ENCODE data around the gene ARHGEF6. TPM values are rescaled to one million over a fixed set of nuclear protein-coding genes. Genes with fewer than 3 reads are reported as not detected.

ARHGEF6 gene
- total RNA-seq, 1 experiment from 2014 or later, result 5.1 TPM

DNA sequence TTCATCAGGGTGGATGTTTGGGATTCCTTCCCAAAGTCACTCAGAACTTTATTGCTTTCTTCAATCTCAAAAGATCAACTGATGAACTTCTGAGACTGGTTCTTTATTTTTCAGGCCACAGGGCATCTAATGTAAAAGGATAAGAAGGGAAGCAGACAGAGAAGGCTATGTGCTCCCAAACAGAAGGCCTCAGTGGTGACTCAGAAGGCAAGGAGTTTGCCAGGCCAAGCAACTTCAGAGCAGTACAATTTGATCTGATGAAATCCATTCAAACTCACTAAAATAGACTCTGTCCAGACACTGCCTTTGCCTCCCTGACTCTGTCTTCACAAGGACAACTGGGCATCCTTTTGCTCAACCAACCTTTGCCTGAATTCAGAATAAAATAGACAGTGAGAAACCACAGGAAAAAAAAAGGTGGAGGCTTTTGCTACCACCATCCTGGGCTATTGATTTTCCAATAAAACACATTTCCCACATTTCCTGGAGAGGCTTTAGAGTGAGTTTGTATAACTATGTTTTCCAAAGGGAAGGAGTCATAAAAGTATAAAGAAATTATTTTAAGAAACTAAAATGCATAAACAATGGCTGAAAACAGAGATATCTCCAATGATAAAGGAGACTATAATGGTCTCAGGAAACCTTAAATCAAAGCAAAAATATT lies 55.2 kb downstream of the ARHGEF6 start (continued):
- TF ChIP-seq, protein P1, sequence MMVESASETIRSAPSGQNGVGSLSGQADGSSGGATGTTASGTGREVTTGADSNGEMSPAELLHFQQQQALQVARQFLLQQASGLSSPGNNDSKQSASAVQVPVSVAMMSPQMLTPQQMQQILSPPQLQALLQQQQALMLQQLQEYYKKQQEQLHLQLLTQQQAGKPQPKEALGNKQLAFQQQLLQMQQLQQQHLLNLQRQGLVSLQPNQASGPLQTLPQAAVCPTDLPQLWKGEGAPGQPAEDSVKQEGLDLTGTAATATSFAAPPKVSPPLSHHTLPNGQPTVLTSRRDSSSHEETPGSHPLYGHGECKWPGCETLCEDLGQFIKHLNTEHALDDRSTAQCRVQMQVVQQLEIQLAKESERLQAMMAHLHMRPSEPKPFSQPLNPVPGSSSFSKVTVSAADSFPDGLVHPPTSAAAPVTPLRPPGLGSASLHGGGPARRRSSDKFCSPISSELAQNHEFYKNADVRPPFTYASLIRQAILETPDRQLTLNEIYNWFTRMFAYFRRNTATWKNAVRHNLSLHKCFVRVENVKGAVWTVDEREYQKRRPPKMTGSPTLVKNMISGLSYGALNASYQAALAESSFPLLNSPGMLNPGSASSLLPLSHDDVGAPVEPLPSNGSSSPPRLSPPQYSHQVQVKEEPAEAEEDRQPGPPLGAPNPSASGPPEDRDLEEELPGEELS (CRISPR knock-in tag; IDR thresholded peaks at IDR 0.05), result no peak
- TF ChIP-seq ZNF121 (CRISPR knock-in tag; IDR thresholded peaks at IDR 0.05), result no peak
- no peak for TF ChIP-seq ESRRA (CRISPR knock-in tag; IDR thresholded peaks at IDR 0.05; ENCODE audit: borderline replicate concordance)
- TF ChIP-seq, protein P2, sequence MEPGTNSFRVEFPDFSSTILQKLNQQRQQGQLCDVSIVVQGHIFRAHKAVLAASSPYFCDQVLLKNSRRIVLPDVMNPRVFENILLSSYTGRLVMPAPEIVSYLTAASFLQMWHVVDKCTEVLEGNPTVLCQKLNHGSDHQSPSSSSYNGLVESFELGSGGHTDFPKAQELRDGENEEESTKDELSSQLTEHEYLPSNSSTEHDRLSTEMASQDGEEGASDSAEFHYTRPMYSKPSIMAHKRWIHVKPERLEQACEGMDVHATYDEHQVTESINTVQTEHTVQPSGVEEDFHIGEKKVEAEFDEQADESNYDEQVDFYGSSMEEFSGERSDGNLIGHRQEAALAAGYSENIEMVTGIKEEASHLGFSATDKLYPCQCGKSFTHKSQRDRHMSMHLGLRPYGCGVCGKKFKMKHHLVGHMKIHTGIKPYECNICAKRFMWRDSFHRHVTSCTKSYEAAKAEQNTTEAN (CRISPR knock-in tag; IDR thresholded peaks at IDR 0.05), result no peak
- TF ChIP-seq MYBL2 (CRISPR knock-in tag; IDR thresholded peaks at IDR 0.05), result no peak
- TF ChIP-seq, protein P3, sequence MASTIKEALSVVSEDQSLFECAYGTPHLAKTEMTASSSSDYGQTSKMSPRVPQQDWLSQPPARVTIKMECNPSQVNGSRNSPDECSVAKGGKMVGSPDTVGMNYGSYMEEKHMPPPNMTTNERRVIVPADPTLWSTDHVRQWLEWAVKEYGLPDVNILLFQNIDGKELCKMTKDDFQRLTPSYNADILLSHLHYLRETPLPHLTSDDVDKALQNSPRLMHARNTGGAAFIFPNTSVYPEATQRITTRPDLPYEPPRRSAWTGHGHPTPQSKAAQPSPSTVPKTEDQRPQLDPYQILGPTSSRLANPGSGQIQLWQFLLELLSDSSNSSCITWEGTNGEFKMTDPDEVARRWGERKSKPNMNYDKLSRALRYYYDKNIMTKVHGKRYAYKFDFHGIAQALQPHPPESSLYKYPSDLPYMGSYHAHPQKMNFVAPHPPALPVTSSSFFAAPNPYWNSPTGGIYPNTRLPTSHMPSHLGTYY (CRISPR knock-in tag; IDR thresholded peaks at IDR 0.05), result no peak

DNA sequence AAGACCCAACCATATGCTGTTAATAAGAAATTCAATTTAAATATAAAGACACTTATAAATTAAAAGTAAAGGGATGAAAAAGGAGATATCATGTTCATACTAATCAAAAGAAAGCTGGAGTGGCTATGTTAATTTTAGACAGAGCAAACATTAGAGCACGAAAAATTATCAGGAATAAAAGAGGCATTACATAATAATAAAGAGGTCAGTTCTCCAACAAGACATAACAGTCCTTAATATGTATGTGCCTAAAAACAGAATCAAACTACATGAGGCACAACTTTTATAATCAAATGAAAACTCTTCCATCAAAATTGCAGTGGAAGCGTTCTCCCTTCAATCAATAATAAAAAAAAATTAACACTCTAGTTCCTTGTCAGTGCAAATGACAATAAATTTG lies 62.6 kb downstream of the ARHGEF6 start:
- Mint-ChIP-seq H3K36me3 (no peaks in the 10 kb centered on the region), H3K27me3 (ENCODE audit: low read depth) (no peaks in the 10 kb centered on the region), H3K27ac (no peak overlapping the region), H3K4me3 (no peak overlapping the region), H3K4me1 (peaks cover 2% of the 10 kb centered on the region), H3K9me3 (peaks cover 8% of the 10 kb centered on the region; the same call in 1 of the 2 replicates)
- DNase-seq (ENCODE audit: low spot score), result no peak
- POLR2A ChIA-PET, result no interaction called here
- TF ChIP-seq NFYB (CRISPR knock-in tag; conservative IDR thresholded peaks at IDR 0.05; ENCODE audit: low read depth), result no peak
- TF ChIP-seq ZNF396 (CRISPR knock-in tag; IDR thresholded peaks at IDR 0.05; ENCODE audit: borderline replicate concordance), result no peak
- TF ChIP-seq NR2C2 (CRISPR knock-in tag; IDR thresholded peaks at IDR 0.05), result no peak
- no peak for TF ChIP-seq CREM (CRISPR knock-in tag; IDR thresholded peaks at IDR 0.05)
- no peak for TF ChIP-seq EMX1 (CRISPR knock-in tag; IDR thresholded peaks at IDR 0.05)
- no peak for TF ChIP-seq NR1H2 (CRISPR knock-in tag; IDR thresholded peaks at IDR 0.05)
- TF ChIP-seq, protein P4, sequence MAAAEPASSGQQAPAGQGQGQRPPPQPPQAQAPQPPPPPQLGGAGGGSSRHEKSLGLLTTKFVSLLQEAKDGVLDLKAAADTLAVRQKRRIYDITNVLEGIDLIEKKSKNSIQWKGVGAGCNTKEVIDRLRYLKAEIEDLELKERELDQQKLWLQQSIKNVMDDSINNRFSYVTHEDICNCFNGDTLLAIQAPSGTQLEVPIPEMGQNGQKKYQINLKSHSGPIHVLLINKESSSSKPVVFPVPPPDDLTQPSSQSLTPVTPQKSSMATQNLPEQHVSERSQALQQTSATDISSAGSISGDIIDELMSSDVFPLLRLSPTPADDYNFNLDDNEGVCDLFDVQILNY (CRISPR knock-in tag; IDR thresholded peaks at IDR 0.05), result no peak
- TF ChIP-seq, protein P5, sequence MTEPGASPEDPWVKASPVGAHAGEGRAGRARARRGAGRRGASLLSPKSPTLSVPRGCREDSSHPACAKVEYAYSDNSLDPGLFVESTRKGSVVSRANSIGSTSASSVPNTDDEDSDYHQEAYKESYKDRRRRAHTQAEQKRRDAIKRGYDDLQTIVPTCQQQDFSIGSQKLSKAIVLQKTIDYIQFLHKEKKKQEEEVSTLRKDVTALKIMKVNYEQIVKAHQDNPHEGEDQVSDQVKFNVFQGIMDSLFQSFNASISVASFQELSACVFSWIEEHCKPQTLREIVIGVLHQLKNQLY (CRISPR knock-in tag; IDR thresholded peaks at IDR 0.05), result no peak
- TF ChIP-seq, protein P1 (CRISPR knock-in tag; IDR thresholded peaks at IDR 0.05), result no peak
- TF ChIP-seq PRRX2 (CRISPR knock-in tag; IDR thresholded peaks at IDR 0.05), result no peak
- no peak for TF ChIP-seq ESRRA (CRISPR knock-in tag; IDR thresholded peaks at IDR 0.05; ENCODE audit: borderline replicate concordance)
- TF ChIP-seq JAZF1 (CRISPR knock-in tag; IDR thresholded peaks at IDR 0.05), result no peak
- TF ChIP-seq NFE2L1 (CRISPR knock-in tag; IDR thresholded peaks at IDR 0.05), result no peak
- no peak for TF ChIP-seq MYBL2 (CRISPR knock-in tag; IDR thresholded peaks at IDR 0.05)
- no peak for TF ChIP-seq ZNF121 (CRISPR knock-in tag; IDR thresholded peaks at IDR 0.05)
- CTCF ChIA-PET, result no interaction called here
- no peak for ATAC-seq

Data from WTC11 (cell line).